C4-2B (cell line): ENCODE measurements around the gene BCAR3.
"Not testable (repeated sequence)": the region's sequence is repeated elsewhere in the genome, so short reads cannot be mapped to it uniquely, and the experiment has no call there.

Experiments
- H3K27ac ChIP-seq: fragments of 450-650 bp; 2 replicates; pipeline ENCODE4 v1.5.1; 2017
- ZFX ChIP-seq: fragments of 450-650 bp; IDR thresholded peaks from 2 replicates; pipeline ENCODE4 v1.6.1; 2017
- TF ChIP-seq, protein P1 (sequence below): fragments of 450-650 bp; conservative IDR thresholded peaks from 2 replicates; pipeline ENCODE4 v1.5.1; 2017; ENCODE audit warnings: mild to moderate bottlenecking

BCAR3 gene

GRCh38 chr1:93698329-93699048, 16.9 kb upstream of the BCAR3 start:
- no peak overlapping the region for H3K27ac ChIP-seq
- TF ChIP-seq ZFX, result no peak
- TF ChIP-seq, protein P1, sequence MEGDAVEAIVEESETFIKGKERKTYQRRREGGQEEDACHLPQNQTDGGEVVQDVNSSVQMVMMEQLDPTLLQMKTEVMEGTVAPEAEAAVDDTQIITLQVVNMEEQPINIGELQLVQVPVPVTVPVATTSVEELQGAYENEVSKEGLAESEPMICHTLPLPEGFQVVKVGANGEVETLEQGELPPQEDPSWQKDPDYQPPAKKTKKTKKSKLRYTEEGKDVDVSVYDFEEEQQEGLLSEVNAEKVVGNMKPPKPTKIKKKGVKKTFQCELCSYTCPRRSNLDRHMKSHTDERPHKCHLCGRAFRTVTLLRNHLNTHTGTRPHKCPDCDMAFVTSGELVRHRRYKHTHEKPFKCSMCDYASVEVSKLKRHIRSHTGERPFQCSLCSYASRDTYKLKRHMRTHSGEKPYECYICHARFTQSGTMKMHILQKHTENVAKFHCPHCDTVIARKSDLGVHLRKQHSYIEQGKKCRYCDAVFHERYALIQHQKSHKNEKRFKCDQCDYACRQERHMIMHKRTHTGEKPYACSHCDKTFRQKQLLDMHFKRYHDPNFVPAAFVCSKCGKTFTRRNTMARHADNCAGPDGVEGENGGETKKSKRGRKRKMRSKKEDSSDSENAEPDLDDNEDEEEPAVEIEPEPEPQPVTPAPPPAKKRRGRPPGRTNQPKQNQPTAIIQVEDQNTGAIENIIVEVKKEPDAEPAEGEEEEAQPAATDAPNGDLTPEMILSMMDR, result no peak

- H3K27ac ChIP-seq, result not testable (repeated sequence)
Observed at GRCh38 chr1:93697566-93697965, 15.9 kb upstream of the BCAR3 start.

DNA sequence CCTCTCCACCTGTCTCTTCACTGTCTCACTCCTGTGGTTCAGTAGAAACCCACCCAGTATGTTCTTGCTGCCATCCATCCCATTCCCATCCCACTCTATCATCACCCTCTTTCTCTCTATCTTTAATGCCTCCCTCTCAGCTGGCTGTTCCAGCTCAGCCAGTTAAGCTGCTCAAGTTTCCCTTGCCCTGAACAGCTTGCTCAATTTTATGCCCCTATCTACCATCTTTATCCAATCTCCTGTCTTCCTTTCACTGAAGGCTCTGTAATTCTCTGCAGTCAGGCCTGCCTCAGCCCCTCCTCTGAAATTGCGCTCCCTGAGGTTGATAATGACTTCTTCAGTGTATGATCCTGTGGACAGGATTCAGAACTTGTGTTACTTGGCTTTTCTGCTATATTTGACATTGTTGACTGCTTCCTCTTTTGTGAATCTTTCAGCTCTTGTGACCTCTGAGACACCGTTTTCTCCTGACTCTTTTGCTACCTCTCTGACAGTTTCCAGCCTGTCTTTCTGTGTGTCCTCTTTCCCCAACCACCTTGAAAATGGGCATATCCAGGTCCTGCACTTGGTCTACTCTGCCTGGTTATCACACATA, 13.9 kb upstream of the BCAR3 start:
- TF ChIP-seq ZFX, result no peak
- TF ChIP-seq, protein P1, result no peak
- H3K27ac ChIP-seq, result no peak overlapping the region

DNA sequence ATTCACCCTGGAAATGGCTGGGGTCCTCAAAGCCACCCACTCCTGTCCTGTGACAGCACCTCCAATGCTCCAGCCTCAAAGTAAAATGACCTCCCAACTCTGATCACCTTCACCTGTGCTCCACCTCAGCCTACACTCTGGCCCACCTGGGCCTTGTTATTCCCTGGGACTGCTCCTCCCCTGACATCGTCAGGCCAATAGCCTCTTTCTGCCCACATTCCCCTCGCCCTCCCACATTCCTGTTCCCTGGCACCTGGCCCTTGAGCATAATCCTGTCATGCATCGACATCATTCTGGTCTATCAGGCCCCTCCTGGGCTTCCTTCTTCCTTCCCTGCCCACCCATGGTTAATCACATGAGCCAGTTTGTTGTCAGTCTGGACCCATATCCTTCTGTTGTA, 13.2 kb upstream of the BCAR3 start:
- TF ChIP-seq, protein P1, result no peak
- no peak for TF ChIP-seq ZFX
- H3K27ac ChIP-seq, result no peak overlapping the region

GRCh38 chr1:93694039-93694438, 12.4 kb upstream of the BCAR3 start:
- no peak overlapping the region for H3K27ac ChIP-seq
- TF ChIP-seq, protein P1, result no peak
- TF ChIP-seq ZFX, result no peak

DNA sequence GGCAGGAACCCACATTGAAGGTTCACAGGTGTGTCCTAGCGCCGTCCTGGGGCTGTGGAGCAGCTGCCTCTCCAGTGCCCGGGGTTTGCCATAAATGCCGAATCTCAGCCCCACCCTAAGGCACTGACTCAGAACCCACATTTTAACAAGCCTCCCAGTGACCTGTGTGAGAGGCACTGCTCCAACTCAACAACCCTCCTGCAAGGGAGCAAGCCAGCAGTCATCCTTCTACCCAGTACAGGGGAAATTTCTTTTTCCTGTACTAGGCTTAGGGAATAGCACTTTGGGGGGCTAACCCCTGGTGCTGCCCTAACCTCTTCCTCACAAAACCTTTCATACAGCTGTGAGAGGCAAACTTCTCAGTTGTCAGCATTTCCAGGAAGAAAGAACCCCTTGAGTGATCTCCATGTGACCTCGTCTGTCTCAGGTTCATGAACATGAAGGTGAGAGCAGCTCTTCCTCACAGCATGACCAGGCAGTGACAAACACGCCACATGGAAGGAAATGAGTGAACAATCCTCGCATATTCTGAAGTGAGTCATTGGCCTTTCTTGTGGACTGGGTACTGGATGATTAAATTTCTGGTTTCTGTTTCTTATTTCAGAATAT, 11.4 kb upstream of the BCAR3 start:
- TF ChIP-seq ZFX, result no peak
- TF ChIP-seq, protein P1, result no peak
- no peak overlapping the region for H3K27ac ChIP-seq

DNA sequence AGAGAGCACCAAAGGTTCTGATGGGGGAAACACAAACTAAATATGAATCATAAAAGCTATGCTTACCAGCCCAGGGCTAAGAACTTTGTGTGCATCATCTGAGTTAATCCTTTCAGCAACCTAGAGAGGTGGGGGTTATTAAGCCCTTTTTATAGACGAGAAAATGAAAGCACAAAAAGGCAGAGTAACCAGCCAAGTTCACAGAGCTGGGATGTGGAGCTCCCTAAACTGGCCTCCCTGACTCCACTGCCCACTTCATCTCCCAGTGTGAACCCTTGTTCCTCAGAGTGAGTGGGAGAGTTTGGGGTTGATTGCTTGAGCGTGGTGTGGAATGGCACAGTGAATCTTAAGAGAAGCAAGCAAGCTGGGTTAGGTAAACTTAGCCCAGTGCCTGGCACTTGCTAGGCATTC, 10.8 kb upstream of the BCAR3 start:
- no peak overlapping the region for H3K27ac ChIP-seq
- TF ChIP-seq, protein P1, result no peak
- TF ChIP-seq ZFX, result no peak
